Measurements from ENCODE around the gene RGS17. TPM values are rescaled to one million over a fixed set of nuclear protein-coding genes. Genes with fewer than 3 reads are reported as not detected.

Gene RGS17
- total and polyA plus RNA-seq, 10 of the 15 experiments (the other 5 are each of a cell fraction or from before 2014, with no cell fraction given) = 0.06 to 0.29 (median 0.14) TPM; not detected in 4

DNA sequence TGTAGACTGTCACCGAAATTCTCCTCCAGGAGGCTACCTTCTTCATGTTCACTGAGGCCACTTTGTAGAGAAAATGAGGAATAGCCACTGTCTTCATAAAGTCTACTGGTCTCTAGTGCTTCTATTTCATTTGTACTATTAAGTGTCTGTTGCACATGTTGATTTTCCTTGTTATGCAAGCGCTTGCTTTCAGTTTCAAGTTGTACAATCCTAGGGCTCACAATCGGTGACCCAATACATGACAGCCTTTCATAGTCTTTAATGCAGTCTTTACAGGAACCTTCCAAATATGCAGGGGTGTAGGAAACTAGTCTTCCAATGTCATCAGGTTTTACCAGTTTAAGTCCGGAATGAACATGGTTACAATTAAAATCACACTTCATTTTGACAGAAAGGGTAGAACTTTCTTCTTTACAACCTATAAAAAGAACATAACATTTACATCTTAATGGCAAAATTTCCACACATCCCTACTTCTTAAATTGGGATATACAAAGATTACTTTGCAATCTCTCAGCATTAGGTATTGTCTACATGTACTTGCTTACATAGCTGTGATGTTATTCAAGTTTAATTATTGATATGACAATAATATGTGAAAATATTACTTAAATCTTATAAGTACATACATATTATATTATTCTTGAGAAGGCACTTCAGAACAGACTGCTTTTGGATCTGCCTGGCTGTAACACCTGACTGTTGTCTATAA lies 155.7 kb downstream of the RGS17 start (continued):
- TF ChIP-seq, protein P1, sequence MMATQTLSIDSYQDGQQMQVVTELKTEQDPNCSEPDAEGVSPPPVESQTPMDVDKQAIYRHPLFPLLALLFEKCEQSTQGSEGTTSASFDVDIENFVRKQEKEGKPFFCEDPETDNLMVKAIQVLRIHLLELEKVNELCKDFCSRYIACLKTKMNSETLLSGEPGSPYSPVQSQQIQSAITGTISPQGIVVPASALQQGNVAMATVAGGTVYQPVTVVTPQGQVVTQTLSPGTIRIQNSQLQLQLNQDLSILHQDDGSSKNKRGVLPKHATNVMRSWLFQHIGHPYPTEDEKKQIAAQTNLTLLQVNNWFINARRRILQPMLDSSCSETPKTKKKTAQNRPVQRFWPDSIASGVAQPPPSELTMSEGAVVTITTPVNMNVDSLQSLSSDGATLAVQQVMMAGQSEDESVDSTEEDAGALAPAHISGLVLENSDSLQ (IDR thresholded peaks at IDR 0.05) = peak; percentile 31; the same call in 1 of the 2 replicates
- no peak for TF ChIP-seq GATAD2B (conservative IDR thresholded peaks at IDR 0.05; ENCODE audit: low read depth)

DNA sequence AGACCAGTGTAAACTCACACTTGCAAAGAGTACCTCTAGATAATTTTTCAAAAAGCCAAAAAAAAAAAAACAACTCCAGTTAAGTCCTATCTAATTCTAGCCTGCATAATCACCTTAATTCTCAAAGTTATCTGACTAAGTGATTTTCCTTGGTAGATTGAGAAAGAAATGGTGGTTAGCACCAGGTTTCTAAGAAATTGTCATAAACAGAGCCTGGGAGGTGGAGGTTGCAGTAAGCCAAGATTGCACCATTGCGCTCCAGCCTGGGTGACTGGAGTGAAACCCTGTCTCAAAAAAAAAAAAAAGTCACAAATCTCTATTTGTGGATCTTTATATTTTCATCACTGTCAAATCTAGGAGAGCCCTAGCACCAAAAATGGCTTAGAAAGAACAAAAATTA lies 157.2 kb downstream of the RGS17 start:
- POLR2A ChIA-PET = no interaction called here
- H3K79me2 ChIP-seq (ENCODE audit: control insufficient read depth, insufficient read depth, low read length) = peaks cover 65% of the 10 kb centered on the region
- RAD21 ChIA-PET (ENCODE audit: unreplicated experiment) = interaction anchor here (0.8 to 1.8 kb wide), 5 partner anchors 9 to 50 kb away, joined by 3 to 7 read pairs (median 5); partner anchors contain the start of gene FBXO5
- H3K4me3 ChIP-seq = peak overlapping the region; percentile 25; the same call in 1 of the 2 replicates
- H3K4me2 ChIP-seq (ENCODE audit: control insufficient read depth, insufficient read depth) = peak overlapping the region; percentile 34; the same call in 1 of the 2 replicates
- intact Hi-C loops (cut with micrococcal nuclease; ENCODE audit: unreplicated experiment) (loop anchor here (5.0 to 10.0 kb wide), 2 partner anchors 48 to 669 kb away; no protein-coding TSS in a partner anchor), in situ Hi-C loops (cut with MboI) (no loop called here)
- CTCF ChIA-PET = interaction anchor here (0.6 to 1.1 kb wide), 3 partner anchors 12 to 58 kb away, joined by 3 to 7 read pairs (median 4); no protein-coding TSS in a partner anchor
- no peak overlapping the region for H3K27ac ChIP-seq (ENCODE audit: control insufficient read depth, insufficient read depth)
- H4K20me1 ChIP-seq (ENCODE audit: control insufficient read depth, insufficient read depth) = no peaks in the 10 kb centered on the region
- BruUV-seq (replicated peaks) = no TSS peak
- no peak overlapping the region for H3K9ac ChIP-seq (ENCODE audit: control insufficient read depth, insufficient read depth, low read length)
- 0 out of 2 replicates have a peak, but pooled peaks cover 4% of the 10 kb centered on the region for H3K4me1 ChIP-seq (ENCODE audit: control insufficient read depth, insufficient read depth, low read length)
- no peak for DNase-seq (ENCODE audit: low read depth, low spot score)
- H3K27me3 ChIP-seq (replicated peaks in 1 of 2; ENCODE audit: control insufficient read depth in 2 of 2, insufficient read depth in 2 of 2, low read length in 1 of 2) = no peaks in the 10 kb centered on the region
- H3K9me3 ChIP-seq (replicated peaks; ENCODE audit: control insufficient read depth, insufficient read depth, low read length) = peaks cover 4% of the 10 kb centered on the region
- H2AFZ ChIP-seq (ENCODE audit: control insufficient read depth, low read depth, low read length) = no peak overlapping the region
- FAIRE-seq = no peak
- WGBS (ENCODE audit: insufficient coverage, insufficient replicate concordance, low lambda C conversion rate, missing lambda C conversion rate) = 100% methylated on average over 1 of the region's 1 CpG
- peaks cover 0 to 34% of the 10 kb centered on the region in 2 experiments; a peak in 3 of 4 replicates for H3K36me3 ChIP-seq (ENCODE audit: control insufficient read depth in 2 of 2, insufficient read depth in 2 of 2, low read length in 1 of 2)
- TF ChIP-seq MXI1 (IDR thresholded peaks at IDR 0.05; ENCODE audit: low read depth, low read length) (no peak), BHLHE40 (IDR thresholded peaks at IDR 0.05; ENCODE audit: borderline replicate concordance in 1 of 2, low read depth in 2 of 2, low read length in 1 of 2) (no peak), NRF1 (conservative IDR thresholded peaks at IDR 0.05; ENCODE audit: low read depth, low read length) (no peak), SMC3 (IDR thresholded peaks at IDR 0.05; ENCODE audit: borderline replicate concordance, low read length) (no peak), HDAC2 (IDR thresholded peaks at IDR 0.05) (no peak), IKZF1 (conservative IDR thresholded peaks at IDR 0.05) (no peak), STAT3 (IDR thresholded peaks at IDR 0.05; ENCODE audit: low read depth, low read length) (no peak), NR2C1 (IDR thresholded peaks at IDR 0.05) (no peak), BMI1 (IDR thresholded peaks at IDR 0.05; ENCODE audit: borderline replicate concordance) (no peak), MEF2A (IDR thresholded peaks at IDR 0.05; ENCODE audit: insufficient read depth, low read depth, low read length) (no peak)
- TF ChIP-seq, protein P2, sequence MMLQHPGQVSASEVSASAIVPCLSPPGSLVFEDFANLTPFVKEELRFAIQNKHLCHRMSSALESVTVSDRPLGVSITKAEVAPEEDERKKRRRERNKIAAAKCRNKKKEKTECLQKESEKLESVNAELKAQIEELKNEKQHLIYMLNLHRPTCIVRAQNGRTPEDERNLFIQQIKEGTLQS (IDR thresholded peaks at IDR 0.05; ENCODE audit: borderline replicate concordance, extremely low read depth, low read depth, low read length) = no peak
- TF ChIP-seq, protein P3, sequence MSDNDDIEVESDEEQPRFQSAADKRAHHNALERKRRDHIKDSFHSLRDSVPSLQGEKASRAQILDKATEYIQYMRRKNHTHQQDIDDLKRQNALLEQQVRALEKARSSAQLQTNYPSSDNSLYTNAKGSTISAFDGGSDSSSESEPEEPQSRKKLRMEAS (IDR thresholded peaks at IDR 0.05; ENCODE audit: low read depth, low read length) = no peak
- TF ChIP-seq, protein P4, sequence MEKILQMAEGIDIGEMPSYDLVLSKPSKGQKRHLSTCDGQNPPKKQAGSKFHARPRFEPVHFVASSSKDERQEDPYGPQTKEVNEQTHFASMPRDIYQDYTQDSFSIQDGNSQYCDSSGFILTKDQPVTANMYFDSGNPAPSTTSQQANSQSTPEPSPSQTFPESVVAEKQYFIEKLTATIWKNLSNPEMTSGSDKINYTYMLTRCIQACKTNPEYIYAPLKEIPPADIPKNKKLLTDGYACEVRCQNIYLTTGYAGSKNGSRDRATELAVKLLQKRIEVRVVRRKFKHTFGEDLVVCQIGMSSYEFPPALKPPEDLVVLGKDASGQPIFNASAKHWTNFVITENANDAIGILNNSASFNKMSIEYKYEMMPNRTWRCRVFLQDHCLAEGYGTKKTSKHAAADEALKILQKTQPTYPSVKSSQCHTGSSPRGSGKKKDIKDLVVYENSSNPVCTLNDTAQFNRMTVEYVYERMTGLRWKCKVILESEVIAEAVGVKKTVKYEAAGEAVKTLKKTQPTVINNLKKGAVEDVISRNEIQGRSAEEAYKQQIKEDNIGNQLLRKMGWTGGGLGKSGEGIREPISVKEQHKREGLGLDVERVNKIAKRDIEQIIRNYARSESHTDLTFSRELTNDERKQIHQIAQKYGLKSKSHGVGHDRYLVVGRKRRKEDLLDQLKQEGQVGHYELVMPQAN (conservative IDR thresholded peaks at IDR 0.05) = no peak
- SMC1A ChIA-PET (ENCODE audit: uncharacterized antibody, unreplicated experiment) = interaction anchor here (0.8 to 2.0 kb wide), 7 partner anchors 8 to 57 kb away, joined by 3 to 9 read pairs (median 6); no protein-coding TSS in a partner anchor
- ATAC-seq = no peak; the same call in 2 of the 3 replicates
